SK-N-SH (cell line): ENCODE results near the gene ATP2B1. TPM values are rescaled to one million over a fixed set of nuclear protein-coding genes. Genes with fewer than 3 reads are reported as not detected.

ENCODE experiments used
- CTCF ChIA-PET: fragments of 300-600, 350-600 bp; formaldehyde crosslinking; extraction: SDS; loops from one replicate; lab custom pipeline; 2021; lab: Yijun Ruan, JAX
- POLR2A ChIA-PET: fragments of 350-600 bp; sonication (Branson Sonifier 250); formaldehyde crosslinking; extraction: SDS; loops from one replicate; lab custom pipeline; 2020; ENCODE audit warnings: antibody characterized with exemption, inconsistent platforms; lab: Yijun Ruan, JAX
- DNase-seq: peaks from one replicate; pipeline ENCODE4 v3.0.0; 2012
- H2AFZ ChIP-seq: fragments of 200-600 bp; sonication (generic); 2 replicates; pipeline ENCODE4 v1.8.1; 2016; ENCODE audit warnings: antibody characterized with exemption, mild to moderate bottlenecking, low read depth
- H3F3A ChIP-seq: fragments of 200-600 bp; sonication (generic); replicated peaks from 2 replicates; pipeline ENCODE3; 2016; ENCODE audit warnings: antibody characterized with exemption, mild to moderate bottlenecking; ENCODE audit not compliant: insufficient read depth
- H3K27ac ChIP-seq, 2 experiments: fragments of 200-500 bp in 1 of 2; fragments of 200-600 bp in 1 of 2; sonication (Bioruptor generic) in 1 of 2; sonication (generic), shearing (Covaris generic) in 1 of 2; 2 replicates each; pipeline versions ENCODE4 v1.5.1 to v1.6.1; 2014 to 2016; ENCODE audit warnings: low read depth in 2 of 2, inconsistent platforms in 1 of 2, low read length in 1 of 2, mild to moderate bottlenecking in 1 of 2, mixed read lengths in 1 of 2
- H3K27me3 ChIP-seq: fragments of 200-600 bp; sonication (generic), shearing (Covaris generic); 2 replicates; pipeline ENCODE4 v1.6.1; 2016; ENCODE audit warnings: mixed run types; ENCODE audit not compliant: insufficient read depth
- H3K36me3 ChIP-seq, 2 experiments: fragments of 200-500 bp in 1 of 2; fragments of 200-600 bp in 1 of 2; sonication (Bioruptor generic) in 1 of 2; sonication (generic) in 1 of 2; replicated peaks in 1 of 2; 2 replicates each; pipeline versions ENCODE3 to v1.5.1; 2014 to 2016; ENCODE audit warnings: low read length in 1 of 2, mild to moderate bottlenecking in 1 of 2; ENCODE audit not compliant: insufficient read depth in 2 of 2, control insufficient read depth in 1 of 2
- H3K4me1 ChIP-seq, 2 experiments: fragments of 200-500 bp in 1 of 2; fragments of 200-600 bp in 1 of 2; sonication (Bioruptor generic) in 1 of 2; sonication (generic), shearing (Covaris generic) in 1 of 2; 2 replicates each; pipeline versions ENCODE4 v1.5.1 to v1.6.1; 2014 to 2016; ENCODE audit warnings: low read depth in 1 of 2, low read length in 1 of 2, mixed run types in 1 of 2; ENCODE audit not compliant: insufficient read depth in 2 of 2, control insufficient read depth in 1 of 2
- H3K4me2 ChIP-seq: fragments of 200-600 bp; sonication (generic), shearing (Covaris generic); 2 replicates; pipeline ENCODE4 v1.6.1; 2017; ENCODE audit warnings: mixed run types
- H3K4me3 ChIP-seq, 2 experiments: fragments of 200-500 bp in 1 of 2; fragments of 200-600 bp in 1 of 2; sonication (Bioruptor generic) in 1 of 2; sonication (generic), shearing (Covaris generic) in 1 of 2; 2 replicates each; pipeline versions ENCODE4 v1.5.1 to v1.8.1; 2014 to 2016; ENCODE audit warnings: low read depth in 2 of 2, inconsistent platforms in 1 of 2, low read length in 1 of 2, mild to moderate bottlenecking in 1 of 2, mixed read lengths in 1 of 2, moderate library complexity in 1 of 2
- H3K79me2 ChIP-seq: fragments of 200-600 bp; sonication (generic); 2 replicates; pipeline ENCODE4 v1.8.1; 2017; ENCODE audit warnings: mild to moderate bottlenecking; ENCODE audit not compliant: insufficient read depth
- H3K9ac ChIP-seq: fragments of 200-600 bp; sonication (generic); 2 replicates; pipeline ENCODE4 v1.6.1; 2017; ENCODE audit warnings: mixed run types
- H3K9me2 ChIP-seq: fragments of 200-600 bp; sonication (generic); 2 replicates; pipeline ENCODE4 v1.6.1; 2017; ENCODE audit warnings: mixed run types
- H3K9me3 ChIP-seq: fragments of 200-600 bp; sonication (generic); 2 replicates; pipeline ENCODE4 v1.6.1; 2017; ENCODE audit warnings: mixed run types, mild to moderate bottlenecking, moderate library complexity
- H4K20me1 ChIP-seq: fragments of 200-600 bp; sonication (generic); 2 replicates; pipeline ENCODE4 v1.6.1; 2017; ENCODE audit warnings: mild to moderate bottlenecking, mixed run types; ENCODE audit not compliant: insufficient read depth
- ELF1 ChIP-seq: IDR thresholded peaks from 2 replicates; pipeline ENCODE4 v1.4.0; 2012
- EP300 ChIP-seq, 2 experiments: IDR thresholded peaks; 2 replicates each; pipeline versions ENCODE4 v1.4.0 to v1.6.1; 2012; ENCODE audit warnings: borderline replicate concordance in 1 of 2, low read depth in 1 of 2, low read length in 1 of 2
- FOSL2 ChIP-seq: IDR thresholded peaks from 2 replicates; pipeline ENCODE4 v1.4.0; 2012; ENCODE audit warnings: low read depth, mild to moderate bottlenecking, moderate library complexity, borderline replicate concordance
- FOXJ3 ChIP-seq: sonication (generic); formaldehyde crosslinking; IDR thresholded peaks from 2 replicates; pipeline ENCODE4 v1.5.1; 2020; ENCODE audit warnings: mild to moderate bottlenecking, missing genetic modification reagents
- FOXM1 ChIP-seq: IDR thresholded peaks from 2 replicates; pipeline ENCODE4 v1.4.0; 2012; ENCODE audit warnings: low read depth, mild to moderate bottlenecking
- GABPA ChIP-seq: IDR thresholded peaks from 2 replicates; pipeline ENCODE4 v1.4.0; 2012; ENCODE audit warnings: low read depth, mild to moderate bottlenecking
- JUND ChIP-seq: IDR thresholded peaks from 2 replicates; pipeline ENCODE4 v1.4.0; 2012
- REST ChIP-seq: IDR thresholded peaks from 2 replicates; pipeline ENCODE4 v1.6.1; 2012; ENCODE audit warnings: mild to moderate bottlenecking, low read depth, low read length, moderate library complexity
- RFX5 ChIP-seq: IDR thresholded peaks from 2 replicates; pipeline ENCODE4 v1.6.1; 2012; ENCODE audit warnings: mild to moderate bottlenecking, improper control_type of control experiment, low read length
- RXRA ChIP-seq: IDR thresholded peaks from 2 replicates; pipeline ENCODE4 v1.4.0; 2012; ENCODE audit warnings: low read depth, mild to moderate bottlenecking, borderline replicate concordance
- SMC3 ChIP-seq: IDR thresholded peaks from 2 replicates; pipeline ENCODE4 v1.6.1; 2012; ENCODE audit warnings: low read depth, low read length, improper control_type of control experiment
- TEAD4 ChIP-seq: IDR thresholded peaks from 2 replicates; pipeline ENCODE4 v1.4.0; 2012; ENCODE audit warnings: mild to moderate bottlenecking, borderline replicate concordance; ENCODE audit not compliant: insufficient read depth
- USF2 ChIP-seq: fragments of 150-350 bp; IDR thresholded peaks from 2 replicates; pipeline ENCODE4 v1.6.1; 2017; ENCODE audit warnings: antibody characterized with exemption, low read length, low read depth, borderline replicate concordance
- polyA plus RNA-seq, 3 experiments: library from polyadenylated mRNA; depleted of rRNA; stranded (reverse); fragments of >200 nt; gene quantifications; 2 replicates each; pipeline ENCODE4 v1.2.3, GENCODE V29; 2012
- TF ChIP-seq, protein P1 (sequence below): IDR thresholded peaks from 2 replicates; pipeline ENCODE4; 2012
- TF ChIP-seq, protein P2 (sequence below): fragments of 200-600 bp; sonication (generic); IDR thresholded peaks from 2 replicates; pipeline ENCODE4 v1.6.1; 2017; ENCODE audit warnings: antibody characterized with exemption, mild to moderate bottlenecking, moderate library complexity

Gene ATP2B1
- polyA plus RNA-seq, 1 of the 3 experiments (the other 2 are of a cell fraction): 4.3 TPM

DNA sequence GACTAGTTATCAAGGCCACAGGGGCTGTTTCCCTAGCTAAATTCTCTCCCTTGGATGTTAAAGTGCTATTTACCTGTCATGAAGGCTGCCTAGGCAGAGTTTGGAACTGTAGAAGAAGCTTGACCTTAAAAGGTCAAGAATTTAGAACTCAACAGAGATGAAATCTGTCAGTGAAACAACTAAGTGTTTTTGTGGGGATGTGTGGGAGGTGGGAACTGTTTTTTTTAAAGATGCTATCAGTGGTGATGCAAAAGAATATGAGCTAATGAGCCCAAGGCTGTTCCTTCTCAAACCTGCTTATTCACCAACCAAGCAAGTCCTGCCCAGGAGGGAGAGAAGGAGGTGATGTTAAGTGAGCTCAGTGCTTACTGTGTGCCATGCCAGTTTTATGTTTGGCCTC is 142.0 kb downstream of the ATP2B1 start:
- Histone ChIP-seq H3K79me2 (no peaks in the 10 kb centered on the region), H3F3A (no peaks in the 10 kb centered on the region), H3K27ac (no peak overlapping the region), H3K4me2 (no peak overlapping the region), H3K9me2 (no peaks in the 10 kb centered on the region), H2AFZ (no peak overlapping the region), H3K36me3 (no peaks in the 10 kb centered on the region), H3K9me3 (no peaks in the 10 kb centered on the region), H4K20me1 (no peaks in the 10 kb centered on the region), H3K4me3 (no peak overlapping the region), H3K9ac (no peak overlapping the region), H3K27me3 (no peaks in the 10 kb centered on the region), H3K4me1 (no peaks in the 10 kb centered on the region)
- POLR2A ChIA-PET: no interaction called here
- CTCF ChIA-PET: interaction anchor here (0.5 to 1.1 kb wide), 4 partner anchors 23 to 1378 kb away, joined by 3 read pairs; no protein-coding TSS in a partner anchor
- no peak for TF ChIP-seq ELF1
- TF ChIP-seq REST: no peak
- TF ChIP-seq, protein P1, sequence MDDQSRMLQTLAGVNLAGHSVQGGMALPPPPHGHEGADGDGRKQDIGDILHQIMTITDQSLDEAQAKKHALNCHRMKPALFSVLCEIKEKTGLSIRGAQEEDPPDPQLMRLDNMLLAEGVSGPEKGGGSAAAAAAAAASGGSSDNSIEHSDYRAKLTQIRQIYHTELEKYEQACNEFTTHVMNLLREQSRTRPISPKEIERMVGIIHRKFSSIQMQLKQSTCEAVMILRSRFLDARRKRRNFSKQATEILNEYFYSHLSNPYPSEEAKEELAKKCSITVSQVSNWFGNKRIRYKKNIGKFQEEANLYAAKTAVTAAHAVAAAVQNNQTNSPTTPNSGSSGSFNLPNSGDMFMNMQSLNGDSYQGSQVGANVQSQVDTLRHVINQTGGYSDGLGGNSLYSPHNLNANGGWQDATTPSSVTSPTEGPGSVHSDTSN: no peak
- TF ChIP-seq RXRA: no peak
- no peak for TF ChIP-seq TEAD4
- no peak for TF ChIP-seq GABPA
- TF ChIP-seq, protein P2, sequence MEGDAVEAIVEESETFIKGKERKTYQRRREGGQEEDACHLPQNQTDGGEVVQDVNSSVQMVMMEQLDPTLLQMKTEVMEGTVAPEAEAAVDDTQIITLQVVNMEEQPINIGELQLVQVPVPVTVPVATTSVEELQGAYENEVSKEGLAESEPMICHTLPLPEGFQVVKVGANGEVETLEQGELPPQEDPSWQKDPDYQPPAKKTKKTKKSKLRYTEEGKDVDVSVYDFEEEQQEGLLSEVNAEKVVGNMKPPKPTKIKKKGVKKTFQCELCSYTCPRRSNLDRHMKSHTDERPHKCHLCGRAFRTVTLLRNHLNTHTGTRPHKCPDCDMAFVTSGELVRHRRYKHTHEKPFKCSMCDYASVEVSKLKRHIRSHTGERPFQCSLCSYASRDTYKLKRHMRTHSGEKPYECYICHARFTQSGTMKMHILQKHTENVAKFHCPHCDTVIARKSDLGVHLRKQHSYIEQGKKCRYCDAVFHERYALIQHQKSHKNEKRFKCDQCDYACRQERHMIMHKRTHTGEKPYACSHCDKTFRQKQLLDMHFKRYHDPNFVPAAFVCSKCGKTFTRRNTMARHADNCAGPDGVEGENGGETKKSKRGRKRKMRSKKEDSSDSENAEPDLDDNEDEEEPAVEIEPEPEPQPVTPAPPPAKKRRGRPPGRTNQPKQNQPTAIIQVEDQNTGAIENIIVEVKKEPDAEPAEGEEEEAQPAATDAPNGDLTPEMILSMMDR: no peak
- TF ChIP-seq EP300 (IDR thresholded peaks at IDR 0.05; ENCODE audit: borderline replicate concordance in 1 of 2, low read depth in 1 of 2, low read length in 1 of 2): no peak
- TF ChIP-seq FOXJ3: no peak
- no peak for TF ChIP-seq FOSL2
- no peak for TF ChIP-seq RFX5
- no peak for TF ChIP-seq SMC3
- no peak for TF ChIP-seq JUND
- no peak for TF ChIP-seq USF2
- no peak for TF ChIP-seq FOXM1
- no peak for DNase-seq
